NCI-H345 treated with DMSO at 0.1 percent for 48 hours (cell line): ENCODE measurements around the gene CCSER1.
"Not testable (repeated sequence)": the region's sequence is repeated elsewhere in the genome, so short reads cannot be mapped to it uniquely, and the experiment has no call there.

Experiments used
- DNase-seq: peaks from one replicate; lab custom pipeline; 2025; ENCODE audit not compliant: unreplicated experiment; lab: John Stamatoyannopoulos, UW

CCSER1 gene

GRCh38 chr4:91462566-91462965, 1335.4 kb downstream of the CCSER1 start:
- DNase-seq = not testable (repeated sequence)

DNA sequence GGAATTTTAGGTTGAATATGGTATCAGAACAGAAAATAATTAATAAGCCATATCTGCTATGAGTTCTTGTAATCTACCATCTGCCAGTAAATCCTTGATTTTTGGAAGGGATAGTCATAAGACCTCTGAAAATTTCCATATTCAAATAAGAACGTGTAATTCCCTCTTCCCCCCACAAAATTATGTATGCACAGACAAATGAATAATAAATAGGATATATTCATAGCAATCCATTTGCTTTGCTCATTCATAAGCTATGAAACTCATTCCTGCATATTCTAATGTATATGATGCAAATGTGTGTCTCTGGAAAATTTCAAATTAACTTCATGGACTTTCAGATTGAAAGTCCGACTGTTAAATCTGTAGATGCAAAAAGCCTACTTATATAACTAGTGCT, 1343.5 kb downstream of the CCSER1 start:
- no peak for DNase-seq

- no peak for DNase-seq
Observed at GRCh38 chr4:91471280-91471679, 1344.1 kb downstream of the CCSER1 start.

GRCh38 chr4:91472046-91472445, 1344.9 kb downstream of the CCSER1 start:
- DNase-seq = no peak

GRCh38 chr4:91485415-91485814, 1358.2 kb downstream of the CCSER1 start:
- DNase-seq = no peak

DNA sequence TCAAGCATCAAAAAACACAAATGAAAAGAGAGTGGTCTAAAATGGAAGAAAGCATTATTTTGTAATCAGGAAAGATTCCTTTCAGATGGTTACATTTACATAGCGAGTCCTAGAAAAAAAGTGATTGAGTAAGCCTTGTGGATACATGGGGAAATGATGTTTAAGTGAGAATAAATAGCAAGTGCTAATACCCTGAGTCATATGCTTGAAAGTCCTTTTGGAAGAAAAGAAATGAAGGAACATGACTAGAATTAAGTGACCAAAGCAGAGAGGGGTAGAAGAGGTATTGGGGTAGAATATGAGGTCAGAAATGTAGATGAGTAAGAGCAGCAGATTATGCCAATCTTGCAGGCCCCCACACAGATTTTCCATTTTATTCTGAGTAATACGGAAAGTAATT, 1361.8 kb downstream of the CCSER1 start:
- DNase-seq = no peak

- DNase-seq = no peak
Observed at GRCh38 chr4:91497892-91498291, 1370.7 kb downstream of the CCSER1 start.

DNA sequence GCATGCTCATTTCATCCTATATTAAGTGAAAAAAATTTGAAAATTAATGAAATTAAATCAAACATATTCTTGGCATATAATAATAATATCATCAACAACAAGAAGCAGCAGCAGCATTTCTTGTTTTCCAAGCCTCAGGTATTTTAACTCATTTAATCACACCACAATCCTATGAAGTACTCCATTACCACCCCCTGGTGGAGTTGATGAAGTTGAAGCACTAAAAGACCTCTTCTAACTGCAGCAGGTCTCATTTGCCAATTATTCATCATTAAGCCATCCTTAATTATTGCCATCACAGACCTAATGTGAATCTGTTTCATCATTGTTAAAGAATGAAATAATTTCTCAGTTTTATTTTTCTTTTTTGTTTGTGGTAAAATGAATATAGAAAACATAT, 1375.2 kb downstream of the CCSER1 start:
- no peak for DNase-seq

DNA sequence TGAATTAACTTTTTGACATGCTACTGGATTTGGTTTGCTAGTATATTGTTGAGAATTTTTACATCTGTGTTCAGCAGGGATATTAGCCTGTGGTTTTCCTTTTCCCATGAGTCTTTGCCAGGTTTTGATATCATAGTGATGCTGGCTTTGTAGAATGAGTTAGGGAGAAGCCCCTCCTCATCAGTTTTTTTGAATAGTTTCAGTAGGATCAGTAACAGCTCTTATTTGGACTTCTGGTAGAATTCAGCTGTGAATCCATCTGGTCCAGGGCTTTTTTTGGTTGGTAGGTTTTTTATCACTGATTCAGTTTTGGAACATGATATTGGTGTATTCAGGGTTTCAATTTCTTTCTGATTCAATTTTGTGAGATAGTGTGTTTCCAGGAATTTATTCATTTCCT, 1386.1 kb downstream of the CCSER1 start:
- DNase-seq = no peak

DNA sequence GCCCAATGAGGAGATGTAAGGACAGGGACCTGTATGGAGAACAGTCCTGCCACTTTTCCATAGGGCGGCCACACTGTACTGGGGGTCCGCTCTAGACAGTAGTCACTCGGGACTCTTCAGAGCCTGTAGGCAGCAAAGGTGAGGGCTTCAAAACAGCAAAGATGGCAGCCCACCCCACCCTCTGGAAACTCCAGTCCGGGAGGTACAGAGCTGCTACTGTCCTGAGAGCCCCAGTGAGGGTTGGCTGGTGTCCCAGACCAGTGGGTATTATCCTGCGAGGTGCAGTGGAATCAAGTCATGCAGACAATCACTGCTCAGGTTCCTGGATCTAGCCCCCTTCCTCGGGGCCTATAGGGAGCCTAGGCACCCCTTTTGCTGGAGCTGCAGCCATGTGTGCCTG, 1392.0 kb downstream of the CCSER1 start:
- no peak for DNase-seq

DNA sequence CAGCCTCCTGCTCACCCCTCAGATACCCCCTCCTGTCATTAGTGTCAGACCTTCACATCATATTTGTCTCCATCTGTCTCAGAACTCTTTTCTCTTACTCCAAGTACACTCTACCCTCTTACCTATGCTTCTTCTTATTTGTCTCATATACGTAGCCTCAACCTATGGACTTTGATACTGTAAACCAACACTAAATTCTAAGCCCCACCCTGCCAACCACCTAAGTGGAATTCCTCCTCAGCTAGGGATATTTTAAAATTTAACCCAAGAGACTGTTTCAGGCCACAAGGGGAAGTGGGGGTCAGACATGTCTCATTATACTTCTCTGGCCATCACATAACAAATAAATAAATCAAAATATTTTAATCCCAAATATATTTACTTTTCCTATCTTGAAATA, 1398.4 kb downstream of the CCSER1 start:
- DNase-seq = no peak

DNA sequence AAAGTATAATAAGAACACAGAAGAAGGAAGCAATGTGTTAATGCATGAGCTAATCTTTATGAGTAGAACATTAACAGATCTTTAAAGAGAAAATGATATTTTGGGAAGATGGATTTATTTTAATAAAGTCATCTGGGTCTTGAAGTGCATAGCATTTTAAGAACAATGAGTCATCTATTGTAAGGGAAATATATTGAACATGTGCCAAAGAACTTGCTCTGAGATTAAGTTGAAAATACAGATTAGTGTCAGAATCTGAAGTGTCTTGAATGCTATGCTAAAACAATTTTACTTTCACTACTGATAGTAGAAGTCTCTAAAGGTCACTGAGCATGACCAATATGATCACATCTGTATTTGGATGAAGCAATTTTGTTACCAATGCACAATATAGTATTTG, 1399.9 kb downstream of the CCSER1 start:
- no peak for DNase-seq

DNA sequence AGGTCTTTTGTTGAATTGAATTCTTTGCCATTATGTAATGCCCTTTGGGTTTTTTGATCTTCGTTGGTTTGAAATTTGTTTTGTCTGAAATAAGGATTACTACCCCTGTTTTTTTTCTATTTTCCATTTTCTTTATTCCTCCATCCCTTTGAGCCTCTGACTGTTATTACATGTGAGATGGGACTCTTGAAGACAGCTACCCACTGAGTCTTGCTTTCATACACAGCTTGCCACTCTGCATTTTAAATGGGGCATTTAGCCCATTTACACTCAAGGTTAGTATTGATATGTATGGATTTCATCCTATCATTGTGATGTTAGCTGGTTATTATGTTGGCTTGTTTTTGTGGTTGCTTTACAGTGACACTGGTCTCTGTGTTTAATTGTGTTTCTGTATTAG, 1440.4 kb downstream of the CCSER1 start:
- DNase-seq = no peak

DNA sequence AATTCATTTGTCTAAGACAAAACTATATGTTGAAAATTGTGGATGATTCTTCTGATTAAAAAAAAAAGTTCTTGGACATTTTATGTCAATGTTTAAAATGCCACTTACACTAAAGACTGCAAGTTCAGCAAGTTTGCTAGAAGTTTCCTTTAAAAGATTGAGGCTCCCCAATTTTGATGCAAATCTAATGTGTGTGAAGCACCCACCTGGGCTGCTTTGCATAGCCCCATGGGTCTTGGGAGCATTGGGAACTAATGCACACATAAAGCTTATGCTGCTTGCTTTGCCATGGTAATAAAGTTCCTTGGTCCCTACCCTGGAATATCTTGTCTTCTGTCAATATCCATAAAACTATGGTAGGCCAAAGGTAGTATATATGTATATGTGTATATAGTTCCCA, 1450.7 kb downstream of the CCSER1 start:
- DNase-seq = no peak

DNA sequence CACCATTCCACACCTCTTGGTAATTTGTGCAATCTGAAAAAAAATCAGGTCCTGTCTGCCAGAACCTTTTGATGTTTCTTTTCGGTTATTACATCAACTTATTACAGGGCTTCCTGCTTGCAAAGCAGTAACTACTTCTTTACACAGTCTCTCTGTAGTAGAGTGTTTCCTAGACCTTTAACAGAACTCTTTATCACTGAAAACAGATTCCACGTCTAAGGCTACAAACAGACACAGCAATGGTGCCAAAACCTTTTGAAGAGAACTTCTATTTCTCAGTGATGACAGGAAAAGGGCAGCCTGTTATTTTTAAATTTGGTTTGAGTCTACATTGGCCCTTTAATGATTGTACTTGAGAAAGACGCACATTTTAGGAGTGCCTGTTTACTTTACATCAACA, 1463.1 kb downstream of the CCSER1 start:
- no peak for DNase-seq

- DNase-seq = no peak
Observed at GRCh38 chr4:91592125-91592524, 1464.9 kb downstream of the CCSER1 start.

GRCh38 chr4:91596718-91597117, 1469.5 kb downstream of the CCSER1 start:
- no peak for DNase-seq

- no peak for DNase-seq
Observed at GRCh38 chr4:91598696-91599095, 1471.5 kb downstream of the CCSER1 start.

DNA sequence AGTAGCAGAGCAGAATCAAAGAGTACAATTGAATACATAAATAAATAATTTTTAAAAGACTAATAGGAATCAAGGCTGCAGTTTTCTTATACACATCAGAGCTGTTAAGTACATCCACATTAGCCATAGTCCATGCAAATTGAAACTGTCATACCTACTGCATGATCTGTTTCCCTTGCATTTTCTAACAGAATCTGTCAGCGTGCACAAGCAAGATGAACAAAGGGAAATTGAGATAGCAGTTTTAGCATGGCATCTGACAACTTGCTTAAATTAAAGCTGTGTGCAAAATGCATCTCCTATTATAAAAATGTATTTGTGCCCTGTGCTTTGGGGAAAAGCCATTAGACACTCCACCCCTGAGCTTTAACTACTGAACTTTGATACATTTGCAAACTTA, 1473.1 kb downstream of the CCSER1 start:
- no peak for DNase-seq

DNA sequence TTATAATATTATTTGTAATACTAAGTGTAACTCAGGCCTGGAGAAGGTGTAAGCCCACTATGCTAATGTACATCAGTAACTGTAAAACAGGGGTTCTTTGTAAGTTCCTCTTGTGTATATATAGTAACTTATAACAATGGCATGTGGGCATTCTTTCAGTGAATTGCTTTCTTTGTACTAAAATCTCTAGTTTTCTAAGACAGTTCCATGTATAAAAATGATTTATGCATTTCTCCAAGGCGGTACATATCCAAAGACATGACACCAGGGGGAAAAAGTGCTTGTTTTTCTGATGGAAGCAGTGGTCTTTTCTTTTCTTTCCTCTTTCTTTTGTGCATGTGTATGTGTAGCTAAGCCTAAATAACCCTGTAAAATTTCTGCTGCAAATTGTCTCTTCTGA, 1474.2 kb downstream of the CCSER1 start:
- no peak for DNase-seq

GRCh38 chr4:91611782-91612181, 1484.6 kb downstream of the CCSER1 start:
- no peak for DNase-seq

DNA sequence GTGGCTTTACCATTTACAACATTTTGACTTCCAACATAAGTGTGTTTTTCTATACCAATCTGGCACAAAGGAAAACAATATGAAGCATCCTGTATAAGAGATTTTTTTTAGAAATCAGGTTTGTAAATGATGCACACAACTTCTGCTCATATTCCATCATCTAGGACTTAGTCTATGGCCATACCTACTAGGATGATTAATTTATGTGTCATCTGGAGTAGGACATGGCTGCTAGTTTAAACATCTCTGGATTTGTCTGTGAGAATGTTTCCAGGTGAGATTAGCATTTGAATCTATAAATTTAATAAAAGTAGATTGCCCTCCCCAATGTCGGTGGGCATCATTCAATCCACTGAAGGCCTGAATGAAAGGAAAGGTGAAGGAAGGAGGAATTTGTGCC, 1493.8 kb downstream of the CCSER1 start:
- DNase-seq = no peak

DNA sequence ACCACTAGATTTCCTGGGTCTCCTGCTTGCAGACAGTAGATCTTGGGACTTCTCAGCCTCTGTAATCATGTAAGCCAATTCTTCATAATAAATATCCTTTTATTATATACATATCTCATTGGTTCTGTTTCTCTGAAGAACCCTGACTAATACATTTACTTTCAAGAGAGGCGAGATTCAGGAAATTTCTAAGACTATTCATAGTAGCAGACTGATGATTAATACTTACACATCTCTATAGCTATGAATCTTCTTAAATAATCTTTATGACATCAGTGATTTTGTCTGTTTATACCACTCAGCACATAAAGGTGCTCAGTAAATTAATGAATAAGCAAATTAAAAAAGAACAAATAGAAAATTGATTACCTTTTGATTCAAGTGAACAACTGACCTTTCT, 1494.3 kb downstream of the CCSER1 start:
- DNase-seq = no peak
